Epithelial cell of proximal tubule (primary cell): ENCODE results near the gene ORMDL2. TPM values are rescaled to one million over a fixed set of nuclear protein-coding genes. Genes with fewer than 3 reads are reported as not detected.

ENCODE experiments used
- DNase-seq: peaks from one replicate; pipeline ENCODE4 v3.0.0-alpha.2; 2011; ENCODE audit warnings: low read depth
- H3K4me3 ChIP-seq: 2 replicates; pipeline ENCODE4 v1.5.1; 2011; ENCODE audit warnings: low read depth, mild to moderate bottlenecking, low read length
- total RNA-seq: library from RNA; depleted of rRNA; stranded (reverse); fragments of >200 nt; gene quantifications from 2 replicates; pipeline ENCODE4 v1.2.3, GENCODE V29; 2015
- TF ChIP-seq, protein P1 (sequence below): conservative IDR thresholded peaks from 2 replicates; pipeline ENCODE4 v1.5.1; 2012; ENCODE audit warnings: low read depth, mild to moderate bottlenecking, low read length

Gene ORMDL2
- total RNA-seq, 1 donor from 2014 or later = 40.5 TPM

DNA sequence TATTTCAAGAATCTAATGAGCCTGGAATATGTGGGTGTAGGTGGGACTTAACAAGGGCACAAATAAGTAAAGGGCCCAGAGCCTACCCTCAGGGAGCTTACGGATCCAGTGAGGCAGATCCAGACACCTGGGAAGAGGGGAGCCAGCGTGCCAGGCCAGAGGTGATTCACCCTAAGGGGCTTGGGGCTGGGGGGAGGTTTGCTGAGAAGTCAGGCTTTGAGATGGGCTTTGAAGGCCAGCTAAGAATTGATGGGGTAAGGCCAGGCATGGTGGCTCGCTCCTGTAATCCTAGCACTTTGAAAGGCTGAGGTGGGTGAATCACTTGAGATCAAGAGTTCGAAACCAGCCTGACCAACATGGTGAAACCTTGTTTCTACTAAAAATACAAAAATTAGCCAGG is 25.6 kb downstream of the ORMDL2 start:
- TF ChIP-seq, protein P1, sequence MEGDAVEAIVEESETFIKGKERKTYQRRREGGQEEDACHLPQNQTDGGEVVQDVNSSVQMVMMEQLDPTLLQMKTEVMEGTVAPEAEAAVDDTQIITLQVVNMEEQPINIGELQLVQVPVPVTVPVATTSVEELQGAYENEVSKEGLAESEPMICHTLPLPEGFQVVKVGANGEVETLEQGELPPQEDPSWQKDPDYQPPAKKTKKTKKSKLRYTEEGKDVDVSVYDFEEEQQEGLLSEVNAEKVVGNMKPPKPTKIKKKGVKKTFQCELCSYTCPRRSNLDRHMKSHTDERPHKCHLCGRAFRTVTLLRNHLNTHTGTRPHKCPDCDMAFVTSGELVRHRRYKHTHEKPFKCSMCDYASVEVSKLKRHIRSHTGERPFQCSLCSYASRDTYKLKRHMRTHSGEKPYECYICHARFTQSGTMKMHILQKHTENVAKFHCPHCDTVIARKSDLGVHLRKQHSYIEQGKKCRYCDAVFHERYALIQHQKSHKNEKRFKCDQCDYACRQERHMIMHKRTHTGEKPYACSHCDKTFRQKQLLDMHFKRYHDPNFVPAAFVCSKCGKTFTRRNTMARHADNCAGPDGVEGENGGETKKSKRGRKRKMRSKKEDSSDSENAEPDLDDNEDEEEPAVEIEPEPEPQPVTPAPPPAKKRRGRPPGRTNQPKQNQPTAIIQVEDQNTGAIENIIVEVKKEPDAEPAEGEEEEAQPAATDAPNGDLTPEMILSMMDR = no peak
- DNase-seq = no peak
- no peak overlapping the region for H3K4me3 ChIP-seq

DNA sequence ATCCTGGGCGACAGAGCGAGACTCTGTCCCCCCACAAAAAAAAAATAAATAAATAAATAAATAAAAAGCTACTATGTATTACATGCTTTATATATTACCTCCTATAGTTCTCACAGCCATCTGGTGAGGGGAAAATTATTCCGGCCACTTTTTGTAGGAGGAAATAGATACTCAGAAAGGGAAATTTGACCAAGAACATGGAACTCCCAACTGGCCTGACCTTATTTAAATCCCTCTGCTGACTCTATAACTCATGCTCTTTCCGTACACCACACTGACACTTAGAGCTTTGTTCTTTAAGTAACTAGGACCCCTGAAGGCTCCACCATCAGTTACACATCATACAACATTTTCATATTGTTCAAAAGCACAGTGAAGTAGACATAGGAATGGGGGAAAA is 27.1 kb downstream of the ORMDL2 start:
- TF ChIP-seq, protein P1 = no peak
- H3K4me3 ChIP-seq = no peak overlapping the region
- no peak for DNase-seq

DNA sequence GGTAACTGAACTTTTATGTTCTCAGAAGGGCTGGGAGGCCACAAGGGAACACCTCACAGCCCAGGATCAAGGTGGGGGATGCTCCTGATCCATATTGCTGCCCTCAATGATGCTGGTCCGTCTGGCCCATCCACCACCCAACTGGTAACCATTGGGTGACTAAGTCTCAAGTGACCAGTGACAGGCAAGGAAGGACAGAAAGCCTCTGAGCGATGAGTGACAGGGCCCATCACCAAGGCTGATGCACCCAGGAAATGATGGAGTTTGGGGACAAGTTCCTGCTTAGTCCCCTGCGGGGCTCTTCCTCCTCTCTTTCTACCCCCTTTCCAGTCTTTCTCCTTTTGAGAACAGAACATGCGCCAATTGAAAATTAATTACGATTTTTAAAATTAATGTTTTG is 27.5 kb downstream of the ORMDL2 start:
- TF ChIP-seq, protein P1 = no peak
- H3K4me3 ChIP-seq = no peak overlapping the region

DNA sequence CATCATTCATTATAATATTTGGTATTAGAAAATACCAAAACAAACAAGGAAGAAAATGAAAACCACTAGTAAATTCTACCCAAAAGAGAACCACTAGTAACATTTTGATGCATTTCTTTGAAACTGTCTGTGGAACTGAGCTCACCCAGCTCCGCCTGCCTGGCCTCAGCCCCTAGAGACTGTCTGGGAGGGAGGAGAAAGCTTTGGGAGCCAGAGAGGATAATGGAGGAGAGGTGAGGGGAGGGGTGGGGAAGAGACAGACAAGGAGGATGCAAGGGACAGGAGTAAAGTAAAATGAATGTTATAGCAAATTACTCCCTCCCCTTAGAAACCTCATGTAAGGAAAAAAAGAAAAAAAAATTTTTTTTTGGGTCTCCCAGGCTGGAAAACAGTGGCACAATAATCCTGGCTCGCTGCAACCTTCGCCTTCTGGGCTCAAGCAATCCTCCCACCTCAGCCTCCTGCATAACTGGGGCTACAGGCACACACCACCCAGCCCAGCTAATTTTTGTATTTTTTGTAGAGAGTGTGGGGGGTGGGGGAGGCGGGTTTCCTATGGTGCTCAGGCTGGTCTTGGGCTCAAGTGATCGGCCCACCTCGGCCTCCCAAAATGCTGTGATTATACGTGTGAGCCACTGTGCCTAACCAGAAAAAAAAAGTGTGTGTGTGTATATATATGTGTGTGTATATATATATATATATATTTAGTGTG is 28.1 kb downstream of the ORMDL2 start:
- no peak overlapping the region for H3K4me3 ChIP-seq
- DNase-seq = no peak
- TF ChIP-seq, protein P1 = no peak

More for the DNA sequence above, 27.5 kb downstream of the ORMDL2 start:
- DNase-seq = no peak

DNA sequence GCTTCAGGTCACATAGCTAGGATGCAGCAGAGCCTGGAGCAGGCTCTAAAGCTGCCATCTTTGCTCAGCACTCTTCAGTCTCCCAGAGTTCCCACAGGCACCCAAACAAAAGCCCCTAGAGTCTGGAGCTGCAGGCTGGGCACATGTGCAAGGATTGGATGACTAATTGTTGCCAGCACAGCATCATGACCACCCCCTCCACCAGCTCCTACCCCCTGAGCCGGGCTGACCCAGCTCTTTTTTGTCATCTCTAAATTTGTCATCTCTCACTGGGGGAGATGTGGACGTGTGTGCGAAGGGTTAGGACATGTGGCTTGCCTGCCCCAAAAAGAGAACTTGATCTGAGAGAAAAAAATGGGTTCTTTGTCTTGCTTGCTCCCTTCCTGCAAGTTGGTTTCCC is 29.2 kb downstream of the ORMDL2 start:
- no peak for DNase-seq

DNA sequence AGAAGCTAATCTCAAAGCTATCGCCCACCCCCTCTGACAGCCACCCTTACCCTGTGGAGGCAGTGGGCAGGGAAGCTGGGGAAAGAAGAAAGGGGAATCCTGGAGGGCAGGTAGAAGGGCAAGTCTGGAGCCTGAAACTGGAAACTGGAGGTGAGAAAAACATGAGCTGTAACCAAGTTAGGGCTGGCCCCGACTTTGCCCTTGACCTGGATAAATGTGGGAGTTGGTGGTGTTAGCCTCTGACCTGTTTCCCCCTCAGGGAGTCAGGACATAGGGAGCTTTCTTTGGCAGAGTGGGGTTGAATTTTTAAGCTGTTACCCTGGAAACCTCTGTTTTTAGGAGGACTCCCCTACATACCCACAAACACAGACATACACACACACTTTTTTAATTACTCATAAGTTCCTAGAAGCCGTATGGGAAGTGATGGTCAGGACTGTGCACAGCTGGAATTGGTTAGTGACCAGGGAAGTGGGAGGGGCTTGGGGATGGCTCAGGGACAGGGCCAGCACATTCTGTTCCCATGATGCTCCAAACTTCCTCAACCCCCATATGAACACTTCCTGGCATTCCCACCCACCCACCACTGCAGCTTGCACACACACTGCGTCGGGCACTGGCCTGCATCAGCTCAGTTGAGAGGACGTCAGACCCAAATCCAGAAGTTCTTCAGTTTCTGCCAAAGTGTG is 29.9 kb downstream of the ORMDL2 start:
- TF ChIP-seq, protein P1 = no peak
- no peak for DNase-seq
- no peak overlapping the region for H3K4me3 ChIP-seq

More for the DNA sequence above, 29.2 kb downstream of the ORMDL2 start:
- no peak overlapping the region for H3K4me3 ChIP-seq
- TF ChIP-seq, protein P1 = no peak
